GM23248 (cell line): ENCODE results near the gene TBC1D2.

ENCODE experiments used
- EZH2 ChIP-seq: fragments of 200-600 bp; sonication (generic); IDR thresholded peaks from 2 replicates; pipeline ENCODE4 v1.6.1; 2018; ENCODE audit warnings: antibody characterized with exemption, mild to moderate bottlenecking; ENCODE audit not compliant: insufficient read depth, poor library complexity, severe bottlenecking
- EZH2phosphoT487 ChIP-seq: fragments of 200-600 bp; sonication (generic); IDR thresholded peaks from 2 replicates; pipeline ENCODE4 v1.6.1; 2018; ENCODE audit warnings: antibody characterized with exemption, moderate library complexity, mild to moderate bottlenecking, low read depth; ENCODE audit not compliant: insufficient read depth

DNA sequence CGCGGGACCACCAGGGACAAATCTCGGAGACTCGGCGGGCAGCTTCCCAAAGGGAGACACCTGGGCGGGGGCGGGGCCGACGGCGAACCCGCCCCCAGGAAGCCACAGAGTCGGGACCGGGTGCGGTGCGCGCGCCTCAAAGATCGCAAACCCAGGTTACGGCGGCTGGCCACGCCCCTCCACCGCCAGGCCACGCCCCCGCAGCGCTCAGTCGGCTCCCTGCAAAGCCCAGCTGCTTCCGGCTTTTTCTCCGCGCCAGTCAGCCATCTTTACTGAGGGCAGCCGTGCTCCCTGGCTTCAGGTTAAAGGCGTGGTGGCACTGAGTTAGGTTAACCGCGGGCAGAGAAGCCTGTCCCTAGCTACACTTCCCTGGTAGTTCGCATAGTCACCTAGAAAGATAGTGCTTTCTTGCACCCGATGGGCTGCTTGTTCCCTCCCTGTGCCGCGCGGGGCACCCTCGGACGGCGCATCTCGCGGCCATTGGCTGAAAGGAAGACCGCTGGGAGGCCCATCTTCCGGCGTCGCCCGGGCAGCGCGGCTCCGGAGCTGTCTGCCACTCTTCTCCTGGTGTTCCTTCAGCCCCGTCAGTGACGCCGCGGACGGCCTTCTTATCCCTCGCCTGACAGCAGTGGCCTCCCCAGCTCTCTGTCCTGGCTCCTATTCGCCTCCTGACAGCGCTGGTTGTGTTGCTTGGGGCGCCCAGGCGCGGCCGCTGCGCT, at the start of gene TBC1D2:
- TF ChIP-seq EZH2phosphoT487 = no peak
- TF ChIP-seq EZH2 = no peak
